ENCODE data around the gene DPYSL5. TPM values are rescaled to one million over a fixed set of nuclear protein-coding genes. Genes with fewer than 3 reads are reported as not detected.

DPYSL5 gene
- total and polyA plus RNA-seq, 2 of the 8 experiments (the other 6 are each of a cell fraction or from before 2014, with no cell fraction given), result 11.9 to 16.4 TPM

GRCh38 chr2:26854283-26854827 lies 6.4 kb downstream of the DPYSL5 start (continued):
- TF ChIP-seq KDM4A (IDR thresholded peaks at IDR 0.05; ENCODE audit: low read depth, low read length, severe bottlenecking) (no peak), ASH2L (IDR thresholded peaks at IDR 0.05; ENCODE audit: low read length) (no peak), PHF8 (conservative IDR thresholded peaks at IDR 0.05; ENCODE audit: low read depth, low read length) (no peak), CBX8 (IDR thresholded peaks at IDR 0.05; ENCODE audit: borderline replicate concordance, low read depth, low read length) (no peak), CTBP2 (IDR thresholded peaks at IDR 0.05; ENCODE audit: borderline replicate concordance, insufficient read depth, insufficient read length, low read length) (no peak), GABPA (IDR thresholded peaks at IDR 0.05; ENCODE audit: borderline replicate concordance, insufficient read depth, low read length) (no peak)
